KMS-11 (cell line): ENCODE data around the gene THYN1.
A peak's percentile ranks its signal among the peaks of the same experiment; 100 is the strongest.

ENCODE experiments used
- H2AFZ ChIP-seq: fragments of 200-600 bp; sonication (generic); 2 replicates; pipeline ENCODE4 v1.6.1; 2016; ENCODE audit warnings: antibody characterized with exemption, mixed run types, low read depth
- H3K27ac ChIP-seq: fragments of 200-600 bp; sonication (generic); 2 replicates; pipeline ENCODE4 v1.6.1; 2016; ENCODE audit warnings: mild to moderate bottlenecking, mixed run types
- H3K27me3 ChIP-seq: fragments of 200-600 bp; sonication (generic); 2 replicates; pipeline ENCODE4 v1.6.1; 2017; ENCODE audit warnings: mild to moderate bottlenecking, low read depth, mixed run types, moderate library complexity; ENCODE audit not compliant: insufficient read depth
- H3K36me3 ChIP-seq: fragments of 200-600 bp; sonication (generic); 2 replicates; pipeline ENCODE4 v1.6.1; 2017; ENCODE audit warnings: mild to moderate bottlenecking, mixed run types; ENCODE audit not compliant: insufficient read depth
- H3K4me1 ChIP-seq: fragments of 200-600 bp; sonication (generic); 2 replicates; pipeline ENCODE4 v1.6.1; 2016; ENCODE audit warnings: mild to moderate bottlenecking, low read depth, mixed run types; ENCODE audit not compliant: poor library complexity, severe bottlenecking
- H3K4me2 ChIP-seq: fragments of 200-600 bp; sonication (generic); 2 replicates; pipeline ENCODE4 v1.7.0; 2016; ENCODE audit warnings: mild to moderate bottlenecking, mixed run types
- H3K4me3 ChIP-seq: fragments of 200-600 bp; sonication (generic); IDR thresholded peaks from 2 replicates; pipeline ENCODE4 v1.6.1; 2017; ENCODE audit warnings: low read depth, low read length, mixed read lengths; ENCODE audit not compliant: insufficient read depth
- H3K79me2 ChIP-seq: fragments of 200-600 bp; sonication (generic); 2 replicates; pipeline ENCODE4 v1.6.1; 2016; ENCODE audit warnings: low read depth, mixed run types; ENCODE audit not compliant: insufficient read depth
- H3K9ac ChIP-seq: fragments of 200-600 bp; sonication (generic); 2 replicates; pipeline ENCODE4 v1.6.1; 2016; ENCODE audit warnings: mild to moderate bottlenecking, mixed run types
- H4K20me1 ChIP-seq: fragments of 200-600 bp; sonication (generic); 2 replicates; pipeline ENCODE4 v1.6.1; 2016; ENCODE audit warnings: mild to moderate bottlenecking, mixed run types; ENCODE audit not compliant: insufficient read depth
- CTCF ChIP-seq: fragments of 200-600 bp; sonication (generic); conservative IDR thresholded peaks from 2 replicates; pipeline ENCODE4 v1.6.1; 2017; ENCODE audit warnings: low read depth, mild to moderate bottlenecking, antibody characterized with exemption, low read length, moderate library complexity, mixed read lengths

THYN1 gene

GRCh38 chr11:134278356-134278755 lies 25.2 kb upstream of the THYN1 start:
- no peak overlapping the region for H2AFZ ChIP-seq

GRCh38 chr11:134277183-134278001 lies 24.2 kb upstream of the THYN1 start:
- no peaks in the 10 kb centered on the region for H3K79me2 ChIP-seq
- no peak overlapping the region for H3K4me3 ChIP-seq
- no peaks in the 10 kb centered on the region for H3K27me3 ChIP-seq
- no peaks in the 10 kb centered on the region for H4K20me1 ChIP-seq
- H3K9ac ChIP-seq, result no peak overlapping the region
- H3K27ac ChIP-seq, result no peak overlapping the region
- H3K4me1 ChIP-seq, result peaks cover 16% of the 10 kb centered on the region
- H3K36me3 ChIP-seq, result no peaks in the 10 kb centered on the region
- H2AFZ ChIP-seq, result no peak overlapping the region
- no peak overlapping the region for H3K4me2 ChIP-seq
- TF ChIP-seq CTCF, result no peak

More at GRCh38 chr11:134278356-134278755, 25.2 kb upstream of the THYN1 start:
- Histone ChIP-seq H4K20me1 (no peaks in the 10 kb centered on the region), H3K9ac (no peak overlapping the region), H3K27me3 (no peaks in the 10 kb centered on the region), H3K4me2 (no peak overlapping the region), H3K4me3 (no peak overlapping the region), H3K4me1 (peaks cover 15% of the 10 kb centered on the region), H3K79me2 (no peaks in the 10 kb centered on the region), H3K36me3 (no peaks in the 10 kb centered on the region), H3K27ac (no peak overlapping the region)
- no peak for TF ChIP-seq CTCF

- H3K9ac ChIP-seq, result no peak overlapping the region
- peaks cover 16% of the 10 kb centered on the region for H3K4me1 ChIP-seq
- no peak overlapping the region for H3K4me3 ChIP-seq
- no peaks in the 10 kb centered on the region for H3K79me2 ChIP-seq
- no peak overlapping the region for H3K27ac ChIP-seq
- H3K27me3 ChIP-seq, result no peaks in the 10 kb centered on the region
- H2AFZ ChIP-seq, result peak overlapping the region; percentile 79; the same call in 1 of the 2 replicates
- H3K4me2 ChIP-seq, result no peak overlapping the region
- H3K36me3 ChIP-seq, result no peaks in the 10 kb centered on the region
- TF ChIP-seq CTCF, result no peak
- H4K20me1 ChIP-seq, result no peaks in the 10 kb centered on the region
These were observed 23.4 kb upstream of the THYN1 start for GRCh38 chr11:134276396-134277182.

GRCh38 chr11:134275534-134276395 lies 22.6 kb upstream of the THYN1 start, which contains the start of gene GLB1L3:
TSS of gene GLB1L3 (plus strand) at chr11:134276379. CDS start at chr11:134276741, 362 bp downstream.
- Histone ChIP-seq H3K4me3 (no peak within 1 kb of the TSS), H4K20me1 (no peaks in the 10 kb centered on the region), H3K27me3 (no peaks in the 10 kb centered on the region), H3K4me1 (peaks cover 18% of the 10 kb centered on the region), H2AFZ (peak within 1 kb of the TSS; percentile 79), H3K9ac (peak within 1 kb of the TSS; percentile 79; the same call in 1 of the 2 replicates), H3K79me2 (no peaks in the 10 kb centered on the region), H3K4me2 (peak within 1 kb of the TSS; percentile 57), H3K27ac (peak within 1 kb of the TSS; percentile 61; the same call in 1 of the 2 replicates), H3K36me3 (no peaks in the 10 kb centered on the region)
- no peak for TF ChIP-seq CTCF
